ENCODE data around the gene TMEM52.

- no peak for TF ChIP-seq EZH2 (optimal IDR thresholded peaks at IDR 0.05; ENCODE audit: low read depth, low read length)
- TF ChIP-seq, protein P1, sequence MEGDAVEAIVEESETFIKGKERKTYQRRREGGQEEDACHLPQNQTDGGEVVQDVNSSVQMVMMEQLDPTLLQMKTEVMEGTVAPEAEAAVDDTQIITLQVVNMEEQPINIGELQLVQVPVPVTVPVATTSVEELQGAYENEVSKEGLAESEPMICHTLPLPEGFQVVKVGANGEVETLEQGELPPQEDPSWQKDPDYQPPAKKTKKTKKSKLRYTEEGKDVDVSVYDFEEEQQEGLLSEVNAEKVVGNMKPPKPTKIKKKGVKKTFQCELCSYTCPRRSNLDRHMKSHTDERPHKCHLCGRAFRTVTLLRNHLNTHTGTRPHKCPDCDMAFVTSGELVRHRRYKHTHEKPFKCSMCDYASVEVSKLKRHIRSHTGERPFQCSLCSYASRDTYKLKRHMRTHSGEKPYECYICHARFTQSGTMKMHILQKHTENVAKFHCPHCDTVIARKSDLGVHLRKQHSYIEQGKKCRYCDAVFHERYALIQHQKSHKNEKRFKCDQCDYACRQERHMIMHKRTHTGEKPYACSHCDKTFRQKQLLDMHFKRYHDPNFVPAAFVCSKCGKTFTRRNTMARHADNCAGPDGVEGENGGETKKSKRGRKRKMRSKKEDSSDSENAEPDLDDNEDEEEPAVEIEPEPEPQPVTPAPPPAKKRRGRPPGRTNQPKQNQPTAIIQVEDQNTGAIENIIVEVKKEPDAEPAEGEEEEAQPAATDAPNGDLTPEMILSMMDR (IDR thresholded peaks at IDR 0.05; ENCODE audit: low read length) = no peak
Measured at GRCh38 chr1:1893291-1893985, 25.6 kb downstream of the TMEM52 start.
